ENCODE data around the gene CLEC16A. TPM values are rescaled to one million over a fixed set of nuclear protein-coding genes. Genes with fewer than 3 reads are reported as not detected.
A peak's percentile ranks its signal among the peaks of the same experiment; 100 is the strongest.

CLEC16A gene
- total RNA-seq, 1 donor from 2014 or later = 57.6 TPM

DNA sequence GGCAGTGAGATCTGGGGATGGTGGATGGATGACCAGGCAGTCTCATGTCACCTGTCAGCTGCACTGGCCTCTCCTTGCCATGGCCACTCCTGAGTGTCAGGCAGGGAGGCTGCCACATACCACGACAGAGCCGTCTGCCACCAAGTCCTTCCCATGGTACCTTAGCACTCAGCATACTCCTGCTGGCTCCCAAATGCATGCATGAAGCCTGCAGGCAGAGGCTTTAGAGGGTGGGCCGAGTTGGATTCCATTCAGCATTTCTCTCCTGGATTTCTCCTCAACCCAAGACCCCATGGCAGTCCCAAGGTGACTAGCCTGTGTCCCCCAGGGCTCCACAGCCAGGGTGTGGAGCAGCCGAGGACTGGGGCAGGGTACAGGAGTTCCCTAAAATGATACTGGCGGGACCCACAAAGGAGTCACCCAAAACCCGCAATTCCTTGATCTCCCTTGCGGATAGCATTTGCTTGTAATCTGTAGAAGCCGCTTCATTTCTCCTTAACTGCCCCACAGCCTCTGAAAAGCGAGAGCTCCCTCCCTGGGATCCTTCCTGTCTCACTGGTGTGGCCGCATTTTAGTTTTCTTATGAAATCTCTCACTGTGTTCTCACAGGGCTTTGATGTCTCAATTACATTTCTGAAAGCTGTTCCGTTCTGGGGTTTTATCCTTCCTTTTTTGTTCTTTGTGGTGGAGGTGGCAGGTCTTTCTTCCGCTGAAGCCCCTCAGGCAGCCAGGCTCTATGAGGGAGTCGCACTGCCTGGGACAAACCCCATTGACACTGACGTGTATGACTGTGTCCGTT is 170.2 kb downstream of the CLEC16A start:
- POLR2A ChIA-PET = no interaction called here
- ATAC-seq (ENCODE audit: low read depth) (no peak), DNase-seq (no peak)
- no peaks in the 10 kb centered on the region for H3K27me3 Mint-ChIP-seq
- TF ChIP-seq, protein P1, sequence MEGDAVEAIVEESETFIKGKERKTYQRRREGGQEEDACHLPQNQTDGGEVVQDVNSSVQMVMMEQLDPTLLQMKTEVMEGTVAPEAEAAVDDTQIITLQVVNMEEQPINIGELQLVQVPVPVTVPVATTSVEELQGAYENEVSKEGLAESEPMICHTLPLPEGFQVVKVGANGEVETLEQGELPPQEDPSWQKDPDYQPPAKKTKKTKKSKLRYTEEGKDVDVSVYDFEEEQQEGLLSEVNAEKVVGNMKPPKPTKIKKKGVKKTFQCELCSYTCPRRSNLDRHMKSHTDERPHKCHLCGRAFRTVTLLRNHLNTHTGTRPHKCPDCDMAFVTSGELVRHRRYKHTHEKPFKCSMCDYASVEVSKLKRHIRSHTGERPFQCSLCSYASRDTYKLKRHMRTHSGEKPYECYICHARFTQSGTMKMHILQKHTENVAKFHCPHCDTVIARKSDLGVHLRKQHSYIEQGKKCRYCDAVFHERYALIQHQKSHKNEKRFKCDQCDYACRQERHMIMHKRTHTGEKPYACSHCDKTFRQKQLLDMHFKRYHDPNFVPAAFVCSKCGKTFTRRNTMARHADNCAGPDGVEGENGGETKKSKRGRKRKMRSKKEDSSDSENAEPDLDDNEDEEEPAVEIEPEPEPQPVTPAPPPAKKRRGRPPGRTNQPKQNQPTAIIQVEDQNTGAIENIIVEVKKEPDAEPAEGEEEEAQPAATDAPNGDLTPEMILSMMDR (IDR thresholded peaks at IDR 0.05) = no peak
- H3K4me3 Mint-ChIP-seq = no peak overlapping the region
- peaks cover 10% of the 10 kb centered on the region for H3K4me1 Mint-ChIP-seq
- H3K9me3 Mint-ChIP-seq = no peaks in the 10 kb centered on the region
- CTCF ChIA-PET = no interaction called here
- H3K36me3 Mint-ChIP-seq (ENCODE audit: low read depth) = peaks cover 33% of the 10 kb centered on the region
- intact Hi-C loops (cut with micrococcal nuclease) = no loop called here
- H3K27ac Mint-ChIP-seq = peak overlapping the region; percentile 9

DNA sequence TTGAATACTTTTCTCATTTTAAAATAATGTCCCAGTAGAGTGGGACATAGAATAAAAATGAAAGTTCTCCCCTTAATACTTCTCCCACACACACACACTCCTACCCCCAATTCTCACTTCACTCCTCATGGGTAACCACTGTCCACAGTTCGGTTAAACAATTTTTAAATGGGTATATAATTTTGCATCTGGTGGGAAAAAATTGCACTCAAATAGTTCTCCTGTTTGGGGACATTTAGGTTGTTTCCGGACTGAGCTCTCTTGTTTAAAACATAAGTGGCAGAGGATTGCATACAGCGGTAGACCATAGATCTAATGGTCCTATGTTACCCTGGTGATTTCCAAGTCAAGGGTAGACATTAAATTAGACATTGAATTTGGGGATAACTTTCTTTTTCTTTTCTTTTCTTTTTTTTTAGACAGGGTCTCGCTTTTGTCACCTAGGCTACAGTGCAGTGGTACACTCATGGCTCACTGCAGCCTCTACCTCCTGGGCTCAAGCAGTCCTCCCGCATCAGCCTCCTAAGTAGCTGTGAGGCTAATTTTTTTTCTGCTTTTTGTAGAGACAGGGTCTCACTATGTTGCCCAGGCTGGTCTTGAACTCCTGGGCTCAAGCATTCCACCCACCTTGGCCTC is 173.3 kb downstream of the CLEC16A start:
- ChIA-PET CTCF (no interaction called here), POLR2A (interaction anchor here (0.9 kb wide), 1 partner anchor 66 kb away, joined by 3 read pairs; no protein-coding TSS in a partner anchor)
- TF ChIP-seq, protein P1 (IDR thresholded peaks at IDR 0.05) = no peak
- Mint-ChIP-seq H3K4me3 (no peak overlapping the region), H3K27me3 (no peaks in the 10 kb centered on the region), H3K27ac (peak overlapping the region; percentile 6), H3K4me1 (peaks cover 10% of the 10 kb centered on the region), H3K36me3 (ENCODE audit: low read depth) (peaks cover 52% of the 10 kb centered on the region), H3K9me3 (no peaks in the 10 kb centered on the region)
- ATAC-seq (ENCODE audit: low read depth) (no peak), DNase-seq (no peak)
- intact Hi-C loops (cut with micrococcal nuclease) = no loop called here

GRCh38 chr16:11118479-11118878 is 174.1 kb downstream of the CLEC16A start:
- intact Hi-C loops (cut with micrococcal nuclease) = no loop called here
- Mint-ChIP-seq H3K27ac (no peak overlapping the region), H3K4me1 (peaks cover 10% of the 10 kb centered on the region), H3K36me3 (ENCODE audit: low read depth) (peaks cover 59% of the 10 kb centered on the region), H3K4me3 (no peak overlapping the region), H3K9me3 (no peaks in the 10 kb centered on the region), H3K27me3 (no peaks in the 10 kb centered on the region)
- POLR2A ChIA-PET = interaction anchor here (0.6 kb wide), 1 partner anchor 253 kb away, joined by 3 read pairs; no protein-coding TSS in a partner anchor
- ATAC-seq (ENCODE audit: low read depth) (no peak), DNase-seq (no peak)
- TF ChIP-seq, protein P1 (IDR thresholded peaks at IDR 0.05) = no peak
- CTCF ChIA-PET = no interaction called here

DNA sequence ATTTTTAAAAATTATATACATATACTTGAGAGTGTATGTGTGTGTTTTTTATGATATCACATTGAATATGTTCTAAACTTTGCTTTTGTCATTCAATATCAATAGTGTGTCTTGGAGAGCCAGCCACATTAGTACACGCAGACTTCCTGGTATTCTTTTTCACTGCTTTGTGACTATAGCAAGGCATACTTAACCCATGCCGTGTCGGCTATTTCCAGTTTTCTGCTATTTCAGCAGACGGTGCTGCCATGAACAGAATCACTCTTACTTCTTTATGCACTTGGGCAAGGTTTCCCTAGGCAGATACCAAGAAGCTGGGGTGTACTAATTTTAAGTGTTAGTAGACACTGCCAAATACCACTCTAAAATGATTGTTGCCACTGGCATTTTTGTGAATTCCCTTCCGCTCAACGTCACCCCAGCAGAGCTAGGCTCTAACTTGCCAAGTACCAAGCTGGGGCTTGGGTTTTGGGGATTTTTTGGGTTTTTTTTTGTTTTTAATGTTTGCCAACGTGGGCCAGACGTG is 176.8 kb downstream of the CLEC16A start:
- no peaks in the 10 kb centered on the region for H3K27me3 Mint-ChIP-seq
- H3K4me3 Mint-ChIP-seq = no peak overlapping the region
- ChIA-PET POLR2A (interaction anchor here (0.6 kb wide), 3 partner anchors 35 to 269 kb away, joined by 3 to 7 read pairs (median 5); no protein-coding TSS in a partner anchor), CTCF (interaction anchor here (0.6 to 1.3 kb wide), 2 partner anchors 105 to 134 kb away, joined by 3 to 4 read pairs; partner anchors contain the start of gene SOCS1)
- DNase-seq (no peak), ATAC-seq (ENCODE audit: low read depth) (no peak)
- intact Hi-C loops (cut with micrococcal nuclease) = no loop called here
- peaks cover 10% of the 10 kb centered on the region for H3K4me1 Mint-ChIP-seq
- H3K27ac Mint-ChIP-seq = no peak overlapping the region
- H3K9me3 Mint-ChIP-seq = no peaks in the 10 kb centered on the region
- TF ChIP-seq, protein P1 (IDR thresholded peaks at IDR 0.05) = no peak
- H3K36me3 Mint-ChIP-seq (ENCODE audit: low read depth) = peaks cover 79% of the 10 kb centered on the region
